GM19468 (cell line): Measurements from ENCODE around the gene LAIR2.

Experiments
- ATAC-seq: cut with Tn5 transposase; IDR thresholded peaks from one replicate; pipeline ENCODE4 v1.9.1; 2021; ENCODE audit warnings: mild to moderate bottlenecking, moderate library complexity, moderate number of reproducible peaks; ENCODE audit not compliant: unreplicated experiment; ENCODE audit errors: extremely low read depth

The LAIR2 gene

DNA sequence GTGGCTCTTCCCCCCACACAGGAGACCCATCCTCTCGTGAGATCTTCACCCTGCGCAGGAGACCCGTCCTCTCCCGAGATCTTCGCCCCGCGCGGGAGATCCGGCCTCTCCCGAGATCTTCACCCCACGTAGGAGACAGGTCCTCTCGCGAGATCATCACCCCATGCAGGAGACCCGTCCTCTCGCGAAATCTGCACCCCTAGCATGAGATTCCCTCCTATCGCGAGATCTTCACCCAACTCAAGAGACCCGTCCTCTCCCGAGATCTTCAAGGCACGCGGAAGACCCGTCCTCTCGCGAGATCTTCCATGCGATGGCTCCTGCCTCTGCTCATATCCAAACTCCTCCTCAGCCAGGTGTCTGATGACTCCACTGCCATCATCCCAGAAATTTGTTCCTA is 24.3 kb downstream of the LAIR2 start:
- ATAC-seq = no peak

GRCh38 chr19:54530866-54531265 is 28.2 kb downstream of the LAIR2 start:
- no peak for ATAC-seq

DNA sequence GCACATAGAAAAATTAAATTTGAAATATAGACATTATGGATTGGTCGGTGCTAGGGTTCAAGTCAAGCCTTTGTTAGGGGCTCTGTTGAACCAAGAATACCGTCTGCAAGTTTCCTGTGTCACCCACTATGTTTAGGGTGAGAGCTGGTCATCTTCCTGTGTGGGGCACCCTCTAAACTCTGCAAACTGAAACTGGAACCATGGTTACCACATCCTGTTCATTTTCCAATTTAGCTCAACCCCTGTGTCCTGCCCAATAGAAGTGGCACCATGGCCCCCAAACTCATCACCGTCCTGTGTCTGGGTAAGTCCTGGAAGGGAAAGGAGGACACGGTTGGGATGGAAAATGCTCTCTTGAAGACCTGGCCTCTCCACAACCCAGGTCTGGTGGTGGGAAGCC is 29.9 kb downstream of the LAIR2 start:
- ATAC-seq = peak; percentile 60

DNA sequence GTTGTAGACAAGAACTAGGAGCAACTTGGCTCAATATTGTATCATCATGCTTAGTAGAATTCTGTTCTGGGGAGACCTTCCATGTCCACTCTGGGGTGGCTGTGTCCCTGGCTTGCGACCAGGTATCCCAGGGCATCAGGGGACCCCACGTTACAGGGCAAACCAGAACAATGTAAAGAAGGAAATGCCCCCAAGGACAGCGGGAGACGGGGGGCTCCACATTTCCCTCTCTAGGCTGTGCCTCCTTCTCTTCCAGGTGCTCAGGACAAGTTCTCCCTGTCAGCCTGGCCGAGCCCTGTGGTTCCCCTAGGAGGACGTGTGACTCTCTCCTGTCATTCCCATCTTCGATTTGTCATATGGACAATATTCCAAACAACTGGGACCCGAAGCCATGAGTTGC is 30.8 kb downstream of the LAIR2 start:
- no peak for ATAC-seq

DNA sequence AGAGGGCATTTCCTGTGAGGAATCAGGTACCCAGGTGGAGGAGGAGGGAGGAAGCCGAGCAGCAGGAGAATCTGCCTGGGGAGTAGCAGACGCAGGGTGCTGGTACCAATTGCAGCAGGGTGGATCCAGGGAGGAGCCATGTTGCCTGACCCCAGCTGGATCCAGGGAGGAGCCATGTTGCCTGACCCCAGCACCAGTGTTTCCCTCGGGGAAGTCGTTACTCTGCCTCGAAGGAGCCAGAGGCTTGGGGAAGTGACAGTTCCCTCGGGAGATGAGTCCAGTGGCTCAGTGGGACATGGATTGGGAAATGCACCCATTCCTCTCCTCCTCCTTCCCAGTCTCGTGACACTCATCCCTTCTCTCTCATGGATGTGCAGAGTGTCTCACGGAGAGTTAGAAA is 31.5 kb downstream of the LAIR2 start:
- ATAC-seq = no peak

- ATAC-seq = no peak
Measured at GRCh38 chr19:54535601-54536000, 33.0 kb downstream of the LAIR2 start.

- ATAC-seq = no peak
Measured at GRCh38 chr19:54536956-54537355, 34.3 kb downstream of the LAIR2 start.

DNA sequence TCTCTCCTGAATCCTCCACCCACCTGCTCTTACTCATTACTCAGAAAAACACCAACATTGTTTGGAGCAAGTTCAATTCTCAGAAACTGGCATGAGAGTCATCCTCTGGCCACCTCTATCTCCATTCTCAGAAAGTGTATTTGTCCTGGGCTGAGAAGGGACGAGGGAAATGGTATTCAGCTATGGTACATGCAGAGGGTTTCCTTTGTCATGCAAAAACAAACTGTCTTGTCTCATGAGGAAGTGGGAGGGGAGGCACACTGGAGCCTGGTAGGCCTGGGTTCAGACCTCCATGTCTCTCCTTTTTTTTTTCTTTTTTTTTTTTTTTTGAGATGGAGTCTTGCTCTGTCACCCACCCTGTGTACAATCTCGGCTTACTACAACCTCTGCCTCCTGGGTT is 39.1 kb downstream of the LAIR2 start:
- ATAC-seq = no peak

GRCh38 chr19:54548806-54549205 is 46.2 kb downstream of the LAIR2 start:
- ATAC-seq = no peak

DNA sequence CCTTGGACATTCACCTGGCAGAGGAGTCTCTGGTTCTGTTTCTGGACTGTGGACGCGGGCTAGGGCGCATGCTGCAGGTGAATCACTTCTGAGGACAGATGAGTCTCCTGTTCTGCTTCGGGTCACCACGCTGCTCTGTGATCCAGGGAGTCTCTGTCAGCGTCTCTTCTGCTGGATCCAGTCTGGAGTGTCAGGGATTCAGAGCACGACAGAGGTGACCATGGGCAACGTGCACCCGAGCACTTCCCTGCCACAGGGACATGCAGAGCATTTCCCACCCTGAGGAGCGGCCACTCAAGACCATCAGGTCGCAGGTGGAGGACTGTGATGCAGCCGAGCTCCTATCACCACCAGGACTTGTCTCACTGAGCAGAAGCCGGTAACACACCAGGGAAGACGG is 46.6 kb downstream of the LAIR2 start:
- no peak for ATAC-seq

- no peak for ATAC-seq
Measured at GRCh38 chr19:54551293-54551692, 48.7 kb downstream of the LAIR2 start.

DNA sequence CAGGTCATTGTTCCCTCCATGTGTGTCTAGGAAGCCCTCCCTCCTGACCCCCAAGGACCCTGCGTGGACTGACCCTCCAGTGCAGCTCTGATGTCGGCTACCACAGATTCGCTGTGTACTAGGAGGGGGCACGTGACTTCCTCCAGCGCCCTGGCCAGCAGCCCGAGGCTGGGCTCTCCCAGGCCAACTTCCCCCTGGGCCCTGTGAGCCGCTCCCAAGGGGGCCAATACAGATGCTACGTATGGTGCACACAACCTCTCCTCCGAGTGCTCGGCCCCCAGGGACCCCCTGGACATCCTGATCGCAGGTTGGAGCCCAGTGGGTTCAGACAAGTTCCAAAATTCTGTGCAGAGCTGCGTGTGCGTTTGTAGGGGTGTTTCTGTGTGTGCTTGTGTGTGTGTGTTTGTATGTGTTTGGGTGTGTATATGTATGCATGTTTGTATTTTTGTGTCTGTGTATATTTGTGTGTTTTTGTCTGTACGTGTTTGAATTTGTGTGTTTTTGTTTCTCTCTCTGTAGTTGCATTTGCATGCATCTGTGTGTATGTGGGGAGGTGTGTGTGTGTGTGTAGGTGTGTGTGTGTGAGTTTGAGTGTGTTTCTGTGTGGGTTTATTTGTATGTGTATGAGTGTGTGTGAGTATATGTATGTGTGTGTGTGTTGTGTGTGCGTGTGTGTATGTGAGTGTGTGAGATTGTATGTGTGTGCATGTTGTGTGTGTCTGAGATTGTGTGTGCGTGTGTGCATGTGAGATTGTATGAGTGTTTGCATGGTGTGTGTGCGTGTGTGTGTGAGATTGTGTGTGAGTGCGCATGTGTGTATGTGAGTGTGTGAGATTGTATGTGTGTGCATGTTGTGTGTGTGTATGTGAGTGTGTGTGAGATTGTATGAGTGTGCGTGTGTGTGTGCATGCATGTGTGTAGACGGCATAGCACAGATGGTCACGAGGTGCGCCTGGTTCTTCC is 49.6 kb downstream of the LAIR2 start:
- no peak for ATAC-seq

DNA sequence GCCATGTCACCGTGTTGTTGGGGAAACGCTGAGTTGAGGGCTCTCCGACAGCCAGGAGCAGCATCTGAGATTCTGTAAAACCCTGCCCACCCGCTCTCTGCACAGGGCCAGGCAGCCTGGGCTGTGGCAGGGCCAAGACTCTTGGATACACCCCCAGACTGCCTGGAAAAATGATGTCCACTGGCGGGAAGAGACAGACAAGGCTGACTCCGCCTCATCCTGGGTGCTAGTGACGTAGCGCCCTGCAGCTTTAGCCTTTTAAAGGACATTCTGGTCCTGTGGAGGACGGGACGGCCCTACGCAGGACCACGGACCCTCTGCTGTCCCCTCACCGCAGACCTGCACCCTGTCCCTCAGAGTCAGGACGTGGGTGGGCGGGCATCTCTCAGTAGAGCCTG is 50.3 kb downstream of the LAIR2 start:
- ATAC-seq = no peak

DNA sequence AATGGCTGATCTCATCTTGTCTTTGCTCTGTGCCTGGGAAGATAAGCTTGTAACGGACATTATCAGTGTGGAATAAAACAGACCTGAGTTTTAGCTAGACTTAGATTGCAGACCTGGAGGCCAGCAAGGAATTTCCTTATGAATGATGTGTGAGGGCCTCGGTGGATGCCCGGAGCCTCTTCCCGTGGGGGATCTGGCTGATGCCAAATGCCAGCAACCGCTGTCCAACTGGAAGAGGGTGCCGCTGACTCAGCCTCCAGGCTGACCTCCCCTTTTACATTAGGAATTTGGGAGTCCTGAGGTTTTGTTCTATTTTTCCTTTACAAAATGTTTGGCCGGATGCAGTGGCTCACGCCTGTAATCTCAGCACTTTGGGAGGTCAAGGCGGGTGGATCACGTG is 51.4 kb downstream of the LAIR2 start:
- ATAC-seq = no peak

DNA sequence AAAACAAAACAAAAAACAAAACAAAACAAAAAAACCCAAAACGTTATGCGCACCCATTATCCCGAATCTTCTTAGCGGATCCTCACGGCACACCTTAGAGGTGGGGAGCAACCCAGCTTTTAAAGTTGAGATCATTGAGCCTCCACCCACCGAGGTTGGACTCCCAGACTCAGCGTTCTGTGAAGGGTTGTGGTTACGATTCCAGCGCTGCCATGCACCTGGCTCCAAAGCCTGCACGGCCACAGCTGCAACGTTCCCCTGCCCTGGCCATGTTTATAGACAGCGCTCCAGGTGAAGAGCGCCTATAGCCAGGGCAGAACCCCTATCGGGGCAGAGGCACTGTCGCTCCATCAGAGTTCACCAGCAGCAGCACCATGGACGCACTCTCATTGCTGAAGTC is 52.3 kb downstream of the LAIR2 start:
- no peak for ATAC-seq

DNA sequence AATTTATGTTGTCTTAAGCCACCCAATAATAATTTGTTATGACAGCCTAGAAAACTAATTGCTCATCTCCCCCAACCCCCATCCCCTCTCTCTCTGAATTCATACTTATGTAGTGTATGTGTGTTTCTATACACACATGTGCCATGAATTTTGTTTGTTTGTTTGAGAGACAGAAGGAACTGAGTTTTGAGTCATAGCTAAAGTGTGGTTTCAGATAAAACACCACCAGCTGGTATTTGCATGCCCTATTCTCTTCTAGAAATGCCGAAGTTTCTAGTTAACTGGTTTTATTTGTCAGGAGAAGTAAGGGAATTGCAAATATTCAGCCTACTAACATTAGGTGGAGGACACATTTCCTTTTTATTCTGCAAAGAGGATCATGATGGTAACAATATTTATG is 53.6 kb downstream of the LAIR2 start:
- ATAC-seq = no peak

GRCh38 chr19:54558339-54558738 is 55.7 kb downstream of the LAIR2 start:
- ATAC-seq = no peak
